Astrocyte (in vitro differentiated cells and primary cell): ENCODE measurements around the gene TSPY8.

ENCODE experiments used
- CTCF ChIP-seq: IDR thresholded peaks from 2 replicates; pipeline ENCODE4 v1.5.1; 2011; ENCODE audit warnings: low read depth, mild to moderate bottlenecking, inconsistent platforms, low read length, moderate library complexity; ENCODE audit not compliant: insufficient read depth
- EZH2 ChIP-seq: IDR thresholded peaks from 2 replicates; pipeline ENCODE4 v1.6.1; 2012; ENCODE audit warnings: mild to moderate bottlenecking, low read length, inconsistent platforms; ENCODE audit not compliant: insufficient read depth

GRCh38 chrY:9320996-9321395, 36.6 kb upstream of the TSPY8 start:
- no peak for TF ChIP-seq CTCF
- TF ChIP-seq EZH2 = no peak
